Neuron (in vitro differentiated cells): ENCODE results near the gene PUSL1.

Experiments used
- H2AFZ ChIP-seq: one replicate; pipeline ENCODE4 v1.6.1; 2013; ENCODE audit warnings: low read depth, mild to moderate bottlenecking, inconsistent platforms, low read length, moderate library complexity
- H3K27me3 ChIP-seq: one replicate; pipeline ENCODE4 v1.6.1; 2013; ENCODE audit warnings: low read length; ENCODE audit not compliant: insufficient read depth
- H3K36me3 ChIP-seq: one replicate; pipeline ENCODE4 v1.6.1; 2013; ENCODE audit warnings: low read length; ENCODE audit not compliant: insufficient read depth
- H3K4me1 ChIP-seq: one replicate; pipeline ENCODE4 v1.6.1; 2013; ENCODE audit warnings: low read length; ENCODE audit not compliant: insufficient read depth
- H3K4me3 ChIP-seq: 2 replicates; pipeline ENCODE4 v1.5.1; 2013; ENCODE audit warnings: mild to moderate bottlenecking, low read length, moderate library complexity
- H3K9me3 ChIP-seq: one replicate; pipeline ENCODE4 v1.6.1; 2013; ENCODE audit warnings: low read length

Gene PUSL1

DNA sequence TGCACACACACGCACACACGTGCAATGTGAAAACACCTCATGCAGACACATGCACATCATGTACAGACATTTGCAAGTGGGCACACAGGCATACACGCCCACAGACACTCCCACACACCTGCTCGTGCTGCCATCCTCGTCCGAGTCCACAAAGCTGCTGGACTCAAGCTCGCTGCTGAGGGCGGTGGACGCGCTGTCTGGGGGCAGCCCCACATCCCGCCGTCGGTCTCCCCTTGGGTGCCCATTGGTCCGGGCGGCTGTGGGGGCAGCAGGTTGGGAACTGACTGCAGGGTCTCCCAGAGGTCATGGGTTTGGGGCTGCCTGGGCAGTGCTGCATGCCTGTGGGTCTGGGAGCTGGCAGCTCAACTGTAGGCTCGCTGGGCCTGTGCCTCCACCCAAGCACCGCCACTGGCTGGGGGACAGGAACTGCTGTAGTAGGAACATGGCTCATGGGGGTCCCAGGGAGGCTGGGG is 33.2 kb downstream of the PUSL1 start:
- H2AFZ ChIP-seq: no peak overlapping the region
- peaks cover 2% of the 10 kb centered on the region for H3K4me1 ChIP-seq
- H3K4me3 ChIP-seq: no peak overlapping the region
- H3K9me3 ChIP-seq: no peaks in the 10 kb centered on the region
- H3K27me3 ChIP-seq: no peaks in the 10 kb centered on the region
- H3K36me3 ChIP-seq: peaks cover 31% of the 10 kb centered on the region

DNA sequence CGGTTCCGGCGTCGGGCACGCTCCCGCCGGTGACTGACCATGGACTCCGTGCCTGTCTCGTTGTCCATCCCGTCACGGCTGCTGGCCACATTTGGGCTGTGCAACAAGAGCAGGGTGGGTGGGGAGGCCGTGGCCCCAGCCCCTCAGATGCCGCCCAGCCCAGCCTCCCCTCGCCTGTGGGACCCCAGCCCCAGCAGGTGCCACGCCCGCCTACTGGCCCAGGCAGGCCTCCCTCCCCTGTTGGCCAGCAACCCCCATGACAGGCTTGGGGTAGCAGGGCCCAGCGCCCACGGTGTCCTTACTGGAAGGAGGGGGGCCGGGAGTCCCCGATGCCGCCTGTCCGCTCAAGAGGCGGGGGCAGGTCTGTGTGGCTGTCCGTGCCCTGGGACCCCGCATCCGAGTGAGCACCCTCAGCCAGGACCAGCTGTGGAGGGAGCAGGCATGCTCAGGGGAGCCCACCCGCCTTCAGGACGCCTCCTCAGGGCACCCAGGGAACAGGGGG is 33.7 kb downstream of the PUSL1 start:
- Histone ChIP-seq H3K4me1 (peaks cover 2% of the 10 kb centered on the region), H3K9me3 (no peaks in the 10 kb centered on the region), H3K4me3 (no peak overlapping the region), H3K27me3 (no peaks in the 10 kb centered on the region), H3K36me3 (peaks cover 30% of the 10 kb centered on the region), H2AFZ (no peak overlapping the region)

DNA sequence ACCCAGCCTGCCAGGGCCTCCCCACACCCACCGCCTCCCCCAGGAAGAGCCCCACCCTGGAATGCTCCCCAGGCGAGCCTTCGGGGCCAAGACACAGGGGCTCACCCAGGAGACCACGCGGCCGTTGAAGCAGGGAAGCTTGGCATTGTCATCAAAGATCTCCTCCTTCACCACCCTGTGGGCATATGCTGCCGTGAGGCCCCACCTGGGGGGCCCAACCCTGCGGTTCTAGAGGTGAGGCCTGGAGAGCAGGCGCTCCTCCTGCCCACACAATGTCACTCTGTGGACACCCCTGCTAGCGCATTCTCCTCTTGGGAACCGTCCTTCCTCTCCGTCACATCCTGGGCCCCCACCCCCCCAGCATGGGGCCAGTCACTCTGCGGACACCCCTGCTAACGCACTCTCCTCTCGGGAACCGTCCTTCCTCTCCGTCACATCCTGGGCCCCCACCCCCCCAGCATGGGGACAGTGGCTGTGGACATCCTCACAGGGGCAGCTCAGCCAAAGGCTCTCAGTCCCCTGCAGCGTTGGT is 34.3 kb downstream of the PUSL1 start:
- Histone ChIP-seq H3K27me3 (no peaks in the 10 kb centered on the region), H3K4me3 (no peak overlapping the region)

DNA sequence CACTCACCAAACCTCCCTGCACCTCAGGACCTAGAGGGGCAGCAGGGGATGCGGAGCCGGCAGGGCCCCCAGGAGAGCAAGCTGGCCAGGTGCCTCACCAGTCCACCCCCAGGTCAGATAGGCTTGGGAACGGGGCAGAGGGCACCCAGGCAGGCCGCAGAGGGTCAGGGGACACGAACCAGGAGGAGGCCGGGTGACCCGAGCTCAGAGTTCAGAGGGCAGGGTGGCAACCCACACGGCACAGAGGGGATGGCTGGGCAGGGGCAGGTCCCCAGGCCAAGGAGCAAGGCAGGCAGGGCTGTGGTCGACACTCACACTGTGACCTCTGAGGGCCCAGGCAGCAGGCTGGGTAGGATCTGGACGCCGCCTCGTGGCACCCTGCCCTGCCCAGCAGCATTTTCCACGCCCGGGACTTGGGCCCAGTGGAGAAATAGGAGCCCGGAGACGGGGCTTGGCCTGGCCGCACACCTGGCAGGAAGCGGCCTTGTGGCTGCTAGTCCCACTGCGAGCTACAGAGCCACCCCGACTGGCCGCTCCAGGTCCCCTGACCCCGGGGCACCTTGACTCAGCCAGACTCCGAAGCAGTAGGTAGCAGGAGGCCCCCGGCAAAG is 35.5 kb downstream of the PUSL1 start:
- H3K4me3 ChIP-seq: no peak overlapping the region
- no peaks in the 10 kb centered on the region for H3K9me3 ChIP-seq
- peaks cover 18% of the 10 kb centered on the region for H3K36me3 ChIP-seq
- peaks cover 13% of the 10 kb centered on the region for H3K4me1 ChIP-seq
- H3K27me3 ChIP-seq: no peaks in the 10 kb centered on the region
- no peak overlapping the region for H2AFZ ChIP-seq

More for the DNA sequence above, 34.3 kb downstream of the PUSL1 start:
- Histone ChIP-seq H3K4me1 (peaks cover 6% of the 10 kb centered on the region), H3K9me3 (no peaks in the 10 kb centered on the region), H2AFZ (no peak overlapping the region), H3K36me3 (peaks cover 26% of the 10 kb centered on the region)

DNA sequence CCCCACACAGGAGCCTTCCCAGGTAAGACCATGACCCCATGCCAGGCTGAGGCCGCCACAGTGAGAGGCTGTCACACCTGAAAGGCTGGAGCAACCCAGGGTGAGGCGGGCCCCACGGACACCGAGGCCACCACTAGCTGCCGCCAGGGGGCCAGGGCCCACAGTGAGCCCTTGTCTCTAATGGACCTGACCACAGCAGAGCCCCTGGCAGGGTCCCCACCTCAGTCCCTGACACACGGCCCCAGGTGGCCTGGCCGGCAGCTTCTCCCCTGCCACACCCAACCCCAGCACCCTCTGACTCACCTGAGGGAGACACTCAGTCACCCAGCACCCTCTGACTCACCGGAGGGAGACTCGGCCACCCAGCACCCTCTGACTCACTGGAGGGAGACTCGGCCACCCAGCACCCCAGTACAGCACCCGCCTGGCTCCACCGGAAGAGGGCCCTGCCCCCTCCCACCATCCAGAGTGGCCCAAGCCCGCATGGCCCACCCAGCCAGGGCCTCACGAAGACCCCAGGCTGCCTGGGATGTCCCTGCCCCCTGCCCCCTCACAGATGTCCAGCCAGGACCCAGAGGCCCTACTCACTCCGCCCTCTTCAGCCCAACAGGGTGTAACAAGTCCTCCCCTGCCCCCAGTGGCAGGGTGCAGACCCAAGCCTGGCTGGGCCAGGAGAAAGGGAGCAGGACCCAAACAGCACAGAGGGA is 36.4 kb downstream of the PUSL1 start:
- no peak overlapping the region for H2AFZ ChIP-seq
- H3K9me3 ChIP-seq: no peaks in the 10 kb centered on the region
- H3K27me3 ChIP-seq: no peaks in the 10 kb centered on the region
- H3K4me3 ChIP-seq: no peak overlapping the region
- H3K36me3 ChIP-seq: peaks cover 14% of the 10 kb centered on the region
- H3K4me1 ChIP-seq: peaks cover 13% of the 10 kb centered on the region

DNA sequence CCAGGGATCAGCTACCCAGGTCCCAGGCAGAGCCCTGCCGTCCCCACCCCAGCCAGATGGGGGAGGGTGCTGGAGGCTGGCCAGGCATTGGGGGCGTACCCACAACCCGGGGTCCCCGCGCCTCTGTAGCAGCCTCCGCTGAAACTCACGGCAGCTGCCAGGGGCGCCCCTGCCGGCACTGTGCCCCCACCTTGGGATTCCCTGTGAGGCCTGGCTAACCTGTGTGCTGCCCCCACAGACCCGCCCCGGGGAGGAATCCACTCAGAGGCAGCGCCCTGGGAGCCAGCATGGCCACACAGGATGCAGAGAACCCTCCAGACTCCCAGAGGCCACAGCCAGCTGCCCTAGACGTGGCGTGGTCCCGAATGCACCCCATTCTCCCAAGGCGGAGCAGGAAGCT is 37.0 kb downstream of the PUSL1 start:
- Histone ChIP-seq H3K27me3 (no peaks in the 10 kb centered on the region), H2AFZ (no peak overlapping the region), H3K9me3 (no peaks in the 10 kb centered on the region), H3K36me3 (peaks cover 12% of the 10 kb centered on the region), H3K4me3 (no peak overlapping the region), H3K4me1 (peaks cover 13% of the 10 kb centered on the region)

DNA sequence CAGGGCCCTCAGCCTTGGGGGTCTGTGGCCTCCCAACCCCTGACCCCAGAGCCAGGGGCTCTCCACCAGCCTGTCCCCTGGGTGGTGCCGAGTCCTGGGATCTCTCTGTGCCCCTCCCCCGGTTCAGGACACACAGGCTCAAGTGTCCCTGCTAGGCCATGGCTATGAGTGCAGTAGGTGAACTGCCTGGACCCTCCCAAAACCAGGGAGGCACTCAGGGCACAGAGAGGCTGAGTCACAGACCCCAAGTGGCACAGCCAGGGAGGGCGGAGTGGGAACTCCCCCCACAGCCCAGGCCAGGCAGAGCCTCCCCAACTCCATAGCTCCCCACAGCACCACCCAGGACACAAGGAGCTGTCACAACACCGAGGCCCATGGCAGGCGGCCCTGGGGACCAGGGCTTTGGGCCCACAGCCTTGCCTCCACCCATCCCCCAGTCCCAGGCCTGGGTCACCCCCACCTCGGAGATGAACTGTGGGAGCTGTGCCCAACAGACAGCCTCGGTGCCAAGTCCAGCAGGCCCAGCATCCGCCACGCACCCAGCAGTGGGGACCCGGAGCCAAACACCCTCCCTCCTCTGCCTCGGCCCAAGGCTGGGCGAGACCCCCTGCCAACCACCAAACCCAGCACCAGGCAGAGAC is 37.6 kb downstream of the PUSL1 start:
- H3K36me3 ChIP-seq: peaks cover 7% of the 10 kb centered on the region
- no peak overlapping the region for H2AFZ ChIP-seq
- no peaks in the 10 kb centered on the region for H3K27me3 ChIP-seq
- H3K4me1 ChIP-seq: peaks cover 13% of the 10 kb centered on the region
- H3K4me3 ChIP-seq: no peak overlapping the region
- no peaks in the 10 kb centered on the region for H3K9me3 ChIP-seq

DNA sequence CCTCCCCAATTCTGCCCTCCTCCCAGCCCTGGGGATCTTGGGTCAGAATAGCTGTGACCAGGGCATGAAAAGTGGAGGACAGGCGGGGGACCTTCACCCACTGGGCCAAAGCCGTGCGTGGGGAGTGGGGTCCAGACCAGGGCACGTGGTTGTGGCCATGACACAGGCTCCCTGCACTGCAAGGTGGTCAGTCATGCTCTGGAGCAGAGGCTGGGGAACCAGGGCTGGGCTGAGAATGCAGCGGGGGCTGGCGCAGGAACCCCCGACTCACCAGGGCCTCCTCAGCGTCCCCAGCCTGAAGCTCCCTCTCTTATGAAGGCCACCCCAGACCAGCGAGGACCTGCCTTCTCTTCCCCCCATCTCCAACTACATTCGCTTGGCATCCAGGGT is 38.1 kb downstream of the PUSL1 start:
- peaks cover 16% of the 10 kb centered on the region for H3K4me1 ChIP-seq
- no peak overlapping the region for H3K4me3 ChIP-seq
- peaks cover 2% of the 10 kb centered on the region for H3K36me3 ChIP-seq
- no peaks in the 10 kb centered on the region for H3K9me3 ChIP-seq
- H3K27me3 ChIP-seq: no peaks in the 10 kb centered on the region
- H2AFZ ChIP-seq: no peak overlapping the region

DNA sequence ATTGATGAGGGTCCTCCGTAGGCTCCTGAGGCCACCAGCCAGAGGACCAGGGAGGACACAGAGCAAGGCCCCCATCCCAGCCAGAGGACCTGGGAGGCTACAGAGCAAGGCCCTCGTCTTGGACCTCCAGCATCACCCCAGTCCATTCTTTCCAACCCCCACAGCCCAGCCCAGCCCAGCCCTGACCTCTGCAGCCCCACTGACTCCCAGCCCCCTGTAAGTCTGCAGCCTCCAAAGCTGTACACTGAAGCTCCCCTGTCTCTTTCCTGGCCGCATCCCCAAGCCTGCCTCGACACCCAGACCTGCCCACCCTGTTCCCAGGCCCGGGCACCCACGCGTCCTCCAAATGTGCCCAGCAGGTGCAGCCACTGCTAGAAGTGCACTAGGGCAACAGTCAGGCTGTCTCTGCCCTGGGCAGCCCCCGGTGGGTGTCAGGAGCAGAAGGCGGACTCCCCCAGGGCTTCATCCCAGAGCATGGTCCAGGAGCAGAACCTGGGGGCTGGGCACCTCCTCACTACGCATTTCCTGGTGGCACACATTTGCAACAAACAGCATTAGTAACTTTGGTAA is 38.7 kb downstream of the PUSL1 start:
- H3K27me3 ChIP-seq: no peaks in the 10 kb centered on the region
- H3K4me1 ChIP-seq: peaks cover 21% of the 10 kb centered on the region
- H3K9me3 ChIP-seq: no peaks in the 10 kb centered on the region
- H3K36me3 ChIP-seq: no peaks in the 10 kb centered on the region
- peak overlapping the region; percentile 95 for H3K4me3 ChIP-seq
- H2AFZ ChIP-seq: no peak overlapping the region

DNA sequence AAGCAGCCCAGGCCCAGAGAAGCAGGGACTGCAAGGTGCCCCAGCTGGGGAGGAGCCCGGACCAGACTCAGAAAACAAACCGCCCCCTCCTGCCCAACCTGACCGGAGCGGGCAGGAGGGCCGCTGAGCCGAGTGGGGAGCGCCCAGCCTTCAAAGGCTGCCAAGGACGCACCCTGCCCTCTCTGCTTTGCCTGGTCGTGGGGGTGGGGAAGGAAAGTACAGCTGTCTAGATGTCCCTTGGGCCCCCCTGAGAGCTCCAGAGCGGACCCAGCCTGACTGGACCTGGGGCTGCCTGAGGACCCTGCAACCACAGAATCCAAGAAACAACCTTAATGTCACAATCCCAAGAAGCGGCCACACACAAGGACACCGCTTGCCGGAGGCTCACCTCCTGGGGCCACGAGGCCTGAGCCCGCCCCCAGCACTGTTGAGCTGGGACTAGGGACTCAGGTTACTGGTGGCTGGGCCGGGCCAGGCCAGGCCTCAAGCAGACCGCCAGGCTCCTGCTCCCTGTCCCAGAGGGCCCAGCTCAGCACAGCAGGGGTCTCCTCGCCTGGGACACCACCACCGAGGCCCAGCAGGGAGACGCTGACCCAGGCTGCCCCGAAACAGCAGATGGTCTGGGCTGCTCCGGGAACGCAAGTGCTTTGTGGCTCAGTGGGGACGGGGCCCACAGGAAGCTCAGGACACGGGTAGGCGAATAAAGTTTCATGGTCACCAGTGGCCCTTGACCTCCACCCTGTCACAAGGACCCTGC is 39.4 kb downstream of the PUSL1 start:
- Histone ChIP-seq H3K9me3 (no peaks in the 10 kb centered on the region), H3K27me3 (no peaks in the 10 kb centered on the region), H3K4me3 (peak overlapping the region; percentile 95), H3K36me3 (no peaks in the 10 kb centered on the region), H3K4me1 (peaks cover 24% of the 10 kb centered on the region), H2AFZ (no peak overlapping the region)

DNA sequence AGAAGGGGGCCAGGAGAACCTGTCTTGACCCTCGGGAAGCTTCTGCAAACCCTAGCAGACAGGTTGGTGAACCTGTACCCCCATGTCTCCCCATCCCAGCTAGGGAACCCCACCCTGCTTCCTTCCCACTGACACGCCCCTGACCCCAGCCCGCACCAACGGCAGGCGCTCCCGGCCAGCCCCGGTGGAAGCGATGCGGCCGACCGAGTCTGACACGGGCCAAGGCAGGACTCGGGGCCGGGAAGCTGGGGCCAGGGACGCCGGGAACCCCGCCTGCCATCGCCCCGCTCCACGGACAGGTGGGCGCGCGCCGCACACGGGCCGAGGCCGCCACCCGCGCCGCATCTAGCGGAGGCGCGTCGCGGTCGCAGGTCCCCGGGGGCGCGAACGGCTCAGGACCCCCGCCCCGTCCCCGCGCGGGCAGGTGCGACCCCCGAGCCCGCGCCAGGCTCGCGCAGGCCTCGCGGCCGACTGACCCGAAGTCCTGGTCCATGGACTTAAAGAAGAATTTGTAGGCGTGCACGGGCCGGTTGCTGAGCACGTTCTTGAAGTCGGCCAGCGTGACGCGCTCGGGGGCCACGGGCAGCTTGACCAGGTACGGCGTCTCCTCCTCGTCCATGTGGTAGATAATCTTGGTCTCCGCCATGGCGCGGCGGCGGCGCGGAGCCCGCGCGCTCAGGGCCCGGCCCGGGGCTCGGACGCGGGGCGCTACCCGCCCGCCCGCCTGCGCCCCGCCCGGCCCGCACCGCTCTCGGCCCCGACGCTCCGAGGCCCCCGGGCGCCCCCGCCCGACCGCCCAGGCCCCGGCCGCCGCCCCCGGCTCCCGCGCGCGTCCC is 40.2 kb downstream of the PUSL1 start:
- peak overlapping the region; percentile 95 for H3K4me3 ChIP-seq
- H2AFZ ChIP-seq: no peak overlapping the region
- H3K4me1 ChIP-seq: peaks cover 25% of the 10 kb centered on the region
- H3K27me3 ChIP-seq: no peaks in the 10 kb centered on the region
- H3K9me3 ChIP-seq: no peaks in the 10 kb centered on the region
- no peaks in the 10 kb centered on the region for H3K36me3 ChIP-seq
